Gastrocnemius medialis (tissue), 4 donors: Measurements from ENCODE around the gene DELE1.

Source experiments
- POLR2A ChIP-seq, 2 donors: fragments of 450-650 bp; IDR thresholded peaks; one replicate each; pipeline ENCODE4 v1.6.1; 2017; ENCODE audit warnings: antibody characterized with exemption in 2 of 2, mild to moderate bottlenecking in 2 of 2, moderate library complexity in 2 of 2
- TF ChIP-seq, protein P1 (sequence below), 5 experiments: fragments of 450-650 bp in 3 of 5; fragments of 200-600 bp in 2 of 5; sonication (generic) in 2 of 5; IDR thresholded peaks in 4 of 5; conservative IDR thresholded peaks in 1 of 5; 1 replicate in 4 of 5; 2 replicates in 1 of 5; pipeline ENCODE4 v1.5.1; 2016 to 2019; ENCODE audit warnings: antibody characterized with exemption in 5 of 5, mild to moderate bottlenecking in 3 of 5, moderate library complexity in 3 of 5

- TF ChIP-seq, protein P1, sequence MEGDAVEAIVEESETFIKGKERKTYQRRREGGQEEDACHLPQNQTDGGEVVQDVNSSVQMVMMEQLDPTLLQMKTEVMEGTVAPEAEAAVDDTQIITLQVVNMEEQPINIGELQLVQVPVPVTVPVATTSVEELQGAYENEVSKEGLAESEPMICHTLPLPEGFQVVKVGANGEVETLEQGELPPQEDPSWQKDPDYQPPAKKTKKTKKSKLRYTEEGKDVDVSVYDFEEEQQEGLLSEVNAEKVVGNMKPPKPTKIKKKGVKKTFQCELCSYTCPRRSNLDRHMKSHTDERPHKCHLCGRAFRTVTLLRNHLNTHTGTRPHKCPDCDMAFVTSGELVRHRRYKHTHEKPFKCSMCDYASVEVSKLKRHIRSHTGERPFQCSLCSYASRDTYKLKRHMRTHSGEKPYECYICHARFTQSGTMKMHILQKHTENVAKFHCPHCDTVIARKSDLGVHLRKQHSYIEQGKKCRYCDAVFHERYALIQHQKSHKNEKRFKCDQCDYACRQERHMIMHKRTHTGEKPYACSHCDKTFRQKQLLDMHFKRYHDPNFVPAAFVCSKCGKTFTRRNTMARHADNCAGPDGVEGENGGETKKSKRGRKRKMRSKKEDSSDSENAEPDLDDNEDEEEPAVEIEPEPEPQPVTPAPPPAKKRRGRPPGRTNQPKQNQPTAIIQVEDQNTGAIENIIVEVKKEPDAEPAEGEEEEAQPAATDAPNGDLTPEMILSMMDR (IDR thresholded peaks at IDR 0.05 in 4 of 5, conservative IDR thresholded peaks at IDR 0.05 in 1 of 5), result no peak
- peak in 1 of 2 donors; percentile 42 for TF ChIP-seq POLR2A (IDR thresholded peaks at IDR 0.05)
Measured at GRCh38 chr5:141878186-141878710, 45.4 kb upstream of the DELE1 start, which contains the start of gene PCDH1.
